Body of pancreas (tissue), 4 donors: ENCODE measurements around the gene KRT71.

Source experiments
- CTCF ChIP-seq, 7 experiments: fragments of 450-650 bp in 4 of 7; fragments of 200-600 bp in 3 of 7; sonication (generic) in 3 of 7; IDR thresholded peaks; one replicate each; pipeline ENCODE4 v1.5.1; 2016 to 2019; ENCODE audit warnings: antibody characterized with exemption in 7 of 7
- POLR2A ChIP-seq, 3 donors: fragments of 450-650 bp; IDR thresholded peaks; one replicate each; pipeline ENCODE4 v1.6.1; 2016; ENCODE audit warnings: antibody characterized with exemption in 3 of 3, mild to moderate bottlenecking in 2 of 3

GRCh38 chr12:52585946-52586345, 33.0 kb upstream of the KRT71 start:
- TF ChIP-seq POLR2A (IDR thresholded peaks at IDR 0.05) (no peak), CTCF (IDR thresholded peaks at IDR 0.05) (no peak)
